BLaER1 treated with 17β-estradiol and CSF1 and Interleukin-3, amounts not matched to agents 10 nM and 100 nM (cell line): ENCODE results near the gene FRMD4A.

Source experiments
- H3K27ac ChIP-seq, 11 experiments: shearing (Covaris generic); formaldehyde crosslinking; 2 replicates each; pipeline ENCODE4 v1.8.1; 2022
- H3K27me3 ChIP-seq, 11 experiments: shearing (Covaris generic); formaldehyde crosslinking; 2 replicates each; pipeline ENCODE4 v1.8.1; 2022
- H3K36me3 ChIP-seq, 11 experiments: shearing (Covaris generic); formaldehyde crosslinking; 2 replicates each; pipeline ENCODE4 v1.8.1; 2022
- H3K4me1 ChIP-seq, 10 experiments: shearing (Covaris generic); formaldehyde crosslinking; 2 replicates each; pipeline ENCODE4 v1.8.1; 2022
- H3K4me2 ChIP-seq, 11 experiments: shearing (Covaris generic); formaldehyde crosslinking; 2 replicates each; pipeline ENCODE4 v1.8.1; 2022
- H3K4me3 ChIP-seq, 10 experiments: shearing (Covaris generic); formaldehyde crosslinking; 2 replicates each; pipeline ENCODE4 v1.8.1; 2022
- H3K9ac ChIP-seq, 11 experiments: shearing (Covaris generic); formaldehyde crosslinking; 2 replicates each; pipeline ENCODE4 v1.8.1; 2022
- H3K9me3 ChIP-seq, 11 experiments: shearing (Covaris generic); formaldehyde crosslinking; replicated peaks in 1 of 11; 2 replicates each; pipeline ENCODE4 v1.8.1; 2022
- H4K20me1 ChIP-seq, 11 experiments: shearing (Covaris generic); formaldehyde crosslinking; 2 replicates each; pipeline ENCODE4 v1.8.1; 2022
- Cebpa-rat ChIP-seq, 11 experiments: shearing (Covaris generic); IDR thresholded peaks; 2 replicates each; pipeline ENCODE4 v1.8.1; 2022

FRMD4A gene

DNA sequence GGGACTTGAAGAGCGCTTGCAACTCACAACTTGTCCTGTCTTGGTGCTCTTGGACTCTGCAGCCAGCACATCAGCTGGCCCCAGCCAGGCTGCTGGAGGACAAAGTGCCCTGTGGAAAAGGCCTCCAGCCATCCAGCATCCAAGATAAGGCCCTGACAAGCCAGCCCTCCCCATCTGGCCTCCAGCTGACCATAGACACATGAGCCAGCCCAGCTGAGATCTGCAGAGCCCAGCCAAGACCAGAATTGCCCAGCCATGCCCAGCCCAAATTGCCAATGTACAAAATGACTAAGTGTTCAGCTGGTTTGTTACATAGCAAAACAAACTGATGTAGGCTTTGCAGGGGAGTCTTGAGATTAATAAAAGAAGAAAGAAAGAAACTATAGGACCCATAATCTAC, 36.0 kb upstream of the FRMD4A start:
- H3K36me3 ChIP-seq, result no peaks in the 10 kb centered on the region
- H3K9ac ChIP-seq, result no peak overlapping the region
- no peak overlapping the region for H3K27ac ChIP-seq
- H3K9me3 ChIP-seq, result no peaks in the 10 kb centered on the region
- TF ChIP-seq Cebpa-rat (IDR thresholded peaks at IDR 0.05), result no peak
- H3K27me3 ChIP-seq, result no peaks in the 10 kb centered on the region
- no peaks in the 10 kb centered on the region for H4K20me1 ChIP-seq
- H3K4me1 ChIP-seq, result peaks cover 0 to 6% (median 2%) of the 10 kb centered on the region in 10 experiments; a peak in 8 of 20 replicates
- H3K4me3 ChIP-seq, result no peak overlapping the region
- no peak overlapping the region for H3K4me2 ChIP-seq

DNA sequence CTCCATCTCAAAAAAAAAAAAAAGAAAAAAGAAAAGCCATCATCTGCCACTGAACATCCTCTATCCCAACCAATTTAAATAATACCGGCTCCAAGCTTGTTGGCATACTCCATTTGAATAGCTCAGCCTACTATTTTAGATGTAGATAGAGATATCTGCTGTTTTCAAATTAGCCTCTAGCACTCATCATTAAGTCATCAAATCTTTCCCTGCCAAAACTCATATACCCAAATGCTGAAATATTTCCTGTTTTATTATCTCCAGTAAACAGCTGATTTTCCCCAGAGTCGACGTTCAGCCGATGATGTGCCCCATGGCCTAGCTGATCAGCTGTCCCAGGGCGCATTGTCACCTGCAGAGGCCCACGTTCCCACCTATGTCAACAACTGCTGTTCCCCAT, 34.5 kb upstream of the FRMD4A start:
- no peaks in the 10 kb centered on the region for H3K36me3 ChIP-seq
- TF ChIP-seq Cebpa-rat (IDR thresholded peaks at IDR 0.05), result no peak
- no peak overlapping the region for H3K4me3 ChIP-seq
- no peaks in the 10 kb centered on the region for H4K20me1 ChIP-seq
- H3K27me3 ChIP-seq, result no peaks in the 10 kb centered on the region
- no peaks in the 10 kb centered on the region for H3K4me1 ChIP-seq
- no peaks in the 10 kb centered on the region for H3K9me3 ChIP-seq
- H3K27ac ChIP-seq, result no peak overlapping the region
- H3K9ac ChIP-seq, result no peak overlapping the region
- H3K4me2 ChIP-seq, result no peak overlapping the region

DNA sequence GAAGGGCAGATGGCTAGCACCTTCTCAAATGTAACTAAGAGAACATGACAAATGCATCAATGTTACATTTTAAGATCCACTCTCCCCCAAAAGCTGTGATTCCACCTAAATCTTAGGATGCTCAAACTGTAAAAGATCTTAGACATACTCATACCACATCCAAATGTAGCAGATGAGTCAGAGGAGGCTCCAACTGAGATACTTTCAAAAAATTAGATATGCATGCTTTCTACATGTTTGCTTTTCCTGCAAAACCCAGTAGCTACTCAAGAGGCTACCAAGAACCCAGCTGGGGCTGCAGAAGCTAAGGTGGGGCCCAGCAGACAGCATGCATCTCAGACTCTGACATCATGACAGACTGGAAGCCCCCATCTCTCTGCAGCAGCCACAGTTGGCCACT, 31.4 kb upstream of the FRMD4A start:
- Histone ChIP-seq H3K4me1 (peaks cover 0 to 9% (median 0%) of the 10 kb centered on the region in 10 experiments; a peak in 3 of 20 replicates), H3K9me3 (no peaks in the 10 kb centered on the region), H3K4me2 (no peak overlapping the region), H3K9ac (no peak overlapping the region), H4K20me1 (no peaks in the 10 kb centered on the region), H3K36me3 (no peaks in the 10 kb centered on the region), H3K27ac (no peak overlapping the region), H3K4me3 (no peak overlapping the region), H3K27me3 (no peaks in the 10 kb centered on the region)
- TF ChIP-seq Cebpa-rat (IDR thresholded peaks at IDR 0.05), result no peak

DNA sequence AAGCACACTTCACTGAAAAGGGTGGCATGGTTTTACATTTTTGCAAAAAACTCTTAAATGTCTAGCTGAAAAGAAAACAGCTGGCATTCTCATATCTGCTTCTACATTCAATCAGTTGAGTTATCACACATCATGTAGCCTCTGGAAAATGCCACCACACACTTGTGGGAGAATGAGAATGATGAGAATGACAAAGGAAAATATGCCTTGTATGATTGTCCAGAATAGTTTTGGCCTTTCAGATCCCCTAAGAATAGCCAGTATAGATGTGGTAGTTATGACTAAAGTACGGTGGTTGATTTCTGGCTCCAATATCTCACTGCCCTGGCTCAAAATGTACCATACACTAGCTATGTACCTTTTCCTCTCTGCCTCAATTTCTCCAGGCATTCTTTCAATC, 30.2 kb upstream of the FRMD4A start:
- no peak for TF ChIP-seq Cebpa-rat (IDR thresholded peaks at IDR 0.05)
- Histone ChIP-seq H3K4me1 (peaks cover 0 to 9% (median 0%) of the 10 kb centered on the region in 10 experiments; a peak in 3 of 20 replicates), H3K9ac (no peak overlapping the region), H3K27me3 (no peaks in the 10 kb centered on the region), H3K9me3 (no peaks in the 10 kb centered on the region), H3K36me3 (no peaks in the 10 kb centered on the region), H4K20me1 (no peaks in the 10 kb centered on the region), H3K27ac (no peak overlapping the region), H3K4me3 (no peak overlapping the region), H3K4me2 (no peak overlapping the region)

DNA sequence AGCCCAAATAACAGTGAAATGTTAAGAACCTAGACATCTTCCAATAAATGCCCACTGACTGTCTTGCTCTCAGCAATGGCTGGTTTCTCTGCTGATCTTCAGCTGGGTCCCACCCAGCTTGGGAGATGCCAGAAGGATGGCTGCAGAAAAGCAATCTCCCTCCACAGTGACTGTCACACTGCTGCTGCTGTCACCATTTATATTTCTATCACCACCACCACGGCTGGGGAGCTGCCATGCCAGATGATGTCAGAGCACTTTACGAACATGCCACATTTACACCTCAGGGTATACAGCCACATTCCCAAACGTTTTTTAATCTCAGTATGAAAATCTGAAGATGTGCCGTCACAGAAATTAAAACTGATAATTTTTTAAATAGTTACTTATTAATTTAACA, 29.8 kb upstream of the FRMD4A start:
- Histone ChIP-seq H3K4me2 (no peak overlapping the region), H4K20me1 (no peaks in the 10 kb centered on the region), H3K36me3 (no peaks in the 10 kb centered on the region), H3K27ac (no peak overlapping the region), H3K9me3 (no peaks in the 10 kb centered on the region), H3K9ac (no peak overlapping the region), H3K4me3 (no peak overlapping the region), H3K27me3 (no peaks in the 10 kb centered on the region), H3K4me1 (peaks cover 0 to 9% (median 0%) of the 10 kb centered on the region in 10 experiments; a peak in 3 of 20 replicates)
- no peak for TF ChIP-seq Cebpa-rat (IDR thresholded peaks at IDR 0.05)

GRCh38 chr10:14358886-14359573, 28.3 kb upstream of the FRMD4A start:
- H3K9ac ChIP-seq, result no peak overlapping the region
- H4K20me1 ChIP-seq, result no peaks in the 10 kb centered on the region
- no peak overlapping the region for H3K27ac ChIP-seq
- H3K4me2 ChIP-seq, result peak overlapping the region in 2 of 11 experiments; percentile 10 to 14; a peak in 2 of 22 replicates
- H3K36me3 ChIP-seq, result no peaks in the 10 kb centered on the region
- no peak overlapping the region for H3K4me3 ChIP-seq
- H3K27me3 ChIP-seq, result no peaks in the 10 kb centered on the region
- no peaks in the 10 kb centered on the region for H3K9me3 ChIP-seq
- TF ChIP-seq Cebpa-rat (IDR thresholded peaks at IDR 0.05), result no peak
- H3K4me1 ChIP-seq, result peaks cover 0 to 9% (median 0%) of the 10 kb centered on the region in 10 experiments; a peak in 3 of 20 replicates

- Histone ChIP-seq H3K4me3 (no peak overlapping the region), H3K36me3 (no peaks in the 10 kb centered on the region), H4K20me1 (no peaks in the 10 kb centered on the region), H3K4me2 (no peak overlapping the region), H3K4me1 (peaks cover 0 to 9% (median 0%) of the 10 kb centered on the region in 10 experiments; a peak in 3 of 20 replicates), H3K9me3 (no peaks in the 10 kb centered on the region), H3K27me3 (no peaks in the 10 kb centered on the region), H3K9ac (no peak overlapping the region), H3K27ac (no peak overlapping the region)
- no peak for TF ChIP-seq Cebpa-rat (IDR thresholded peaks at IDR 0.05)
Observed at GRCh38 chr10:14356921-14357320, 26.2 kb upstream of the FRMD4A start.

GRCh38 chr10:14355750-14356149, 25.0 kb upstream of the FRMD4A start:
- Histone ChIP-seq H3K27ac (no peak overlapping the region), H3K4me2 (no peak overlapping the region), H3K36me3 (no peaks in the 10 kb centered on the region), H3K27me3 (no peaks in the 10 kb centered on the region), H3K9me3 (no peaks in the 10 kb centered on the region), H3K4me1 (peaks cover 0 to 9% (median 0%) of the 10 kb centered on the region in 10 experiments; a peak in 3 of 20 replicates), H4K20me1 (no peaks in the 10 kb centered on the region), H3K4me3 (no peak overlapping the region), H3K9ac (no peak overlapping the region)
- no peak for TF ChIP-seq Cebpa-rat (IDR thresholded peaks at IDR 0.05)

DNA sequence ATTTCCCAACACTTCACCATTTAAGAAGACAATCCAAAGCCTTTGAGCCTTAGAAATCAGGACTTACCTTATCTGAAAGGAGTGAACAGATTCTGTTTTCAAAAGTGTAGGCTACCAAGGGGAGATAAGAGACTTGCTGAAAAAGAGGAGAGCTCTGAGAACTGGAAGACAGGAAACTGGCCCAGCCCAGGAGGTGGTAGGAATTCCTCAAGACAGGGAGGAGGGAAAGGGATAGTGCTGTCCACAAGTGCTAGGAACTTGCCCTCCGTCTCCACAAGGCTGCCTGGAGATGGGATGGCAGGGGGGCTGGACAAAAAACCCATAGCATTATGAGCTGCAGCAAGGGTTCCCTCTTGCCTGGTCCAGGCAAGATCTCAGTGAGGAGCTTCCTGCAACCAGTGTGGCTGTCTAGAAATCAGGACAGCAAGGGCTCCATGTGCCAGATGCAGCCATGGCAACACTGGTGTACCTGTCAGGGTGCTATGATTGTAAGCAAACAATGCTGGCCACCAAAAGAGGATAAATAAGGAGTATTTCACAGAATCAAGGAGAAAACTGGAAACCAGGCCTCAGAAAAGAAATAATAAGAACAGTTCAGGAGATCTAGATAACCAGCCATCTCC, 22.7 kb upstream of the FRMD4A start:
- Histone ChIP-seq H3K4me2 (no peak overlapping the region), H3K4me1 (0 out of 20 replicates have a peak, but pooled peaks cover 0 to 1% (median 0%) of the 10 kb centered on the region in 10 experiments), H3K9ac (no peak overlapping the region), H3K36me3 (no peaks in the 10 kb centered on the region), H3K9me3 (no peaks in the 10 kb centered on the region), H3K27me3 (no peaks in the 10 kb centered on the region), H3K4me3 (no peak overlapping the region), H3K27ac (no peak overlapping the region), H4K20me1 (no peaks in the 10 kb centered on the region)
- TF ChIP-seq Cebpa-rat (IDR thresholded peaks at IDR 0.05), result no peak

DNA sequence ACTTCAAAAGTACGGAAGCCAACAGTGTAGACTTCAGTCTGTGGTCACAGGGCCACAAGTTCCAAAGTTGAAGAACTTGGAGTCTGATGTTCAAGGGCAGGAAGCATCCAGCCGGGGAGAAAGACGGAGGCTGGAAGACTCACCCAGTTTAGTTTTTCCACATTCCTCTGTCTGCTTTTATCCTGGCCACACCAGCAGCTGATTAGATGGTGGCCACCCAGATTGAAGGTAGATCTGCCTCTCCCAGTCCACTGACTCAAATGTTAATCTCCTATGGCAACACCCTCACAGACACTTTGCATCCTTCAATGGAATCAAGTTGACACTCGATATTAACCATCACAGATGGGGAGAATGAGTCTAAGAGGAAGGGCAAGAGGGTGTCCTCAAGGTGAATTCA, 19.3 kb upstream of the FRMD4A start:
- no peaks in the 10 kb centered on the region for H3K27me3 ChIP-seq
- TF ChIP-seq Cebpa-rat (IDR thresholded peaks at IDR 0.05), result no peak

More for the DNA sequence above, 19.3 kb upstream of the FRMD4A start:
- H3K4me3 ChIP-seq, result no peak overlapping the region
- H3K9ac ChIP-seq, result no peak overlapping the region
- H3K27ac ChIP-seq, result no peak overlapping the region
- no peaks in the 10 kb centered on the region for H4K20me1 ChIP-seq
- H3K4me1 ChIP-seq, result peaks cover 0 to 4% (median 0%) of the 10 kb centered on the region in 10 experiments; a peak in 5 of 20 replicates
- H3K36me3 ChIP-seq, result no peaks in the 10 kb centered on the region
- 0 out of 22 replicates have a peak, but pooled peaks cover 0 to 4% (median 0%) of the 10 kb centered on the region in 11 experiments for H3K9me3 ChIP-seq
- H3K4me2 ChIP-seq, result no peak overlapping the region
